Pancreas (tissue), 10 donors: Measurements from ENCODE around the gene RAD51B. TPM values are rescaled to one million over a fixed set of nuclear protein-coding genes. Genes with fewer than 3 reads are reported as not detected.

Experiments used
- ATAC-seq, 4 donors: fragments of 200-7000 bp; cut with Tn5 transposase; one replicate each; pipeline versions ENCODE4 v1.8.0 to v1.9.1; 2020; ENCODE audit warnings: mild to moderate bottlenecking in 4 of 4, moderate library complexity in 4 of 4
- DNase-seq, 6 donors: peaks; one replicate each; pipeline ENCODE4 v3.0.0-alpha.2; 2020
- FAIRE-seq: peaks from 2 replicates; lab custom pipeline; 2012; peaks lifted over from hg19 to GRCh38; lab: Jason Lieb, UNC
- H3K27ac ChIP-seq, 4 donors: fragments of 200-600 bp; sonication (generic); 1 replicate in 3 of 4; 2 replicates in 1 of 4; pipeline versions ENCODE4 v1.5.0 to v1.8.0; 2020
- H3K27me3 ChIP-seq, 4 donors: fragments of 200-600 bp; one replicate each; pipeline ENCODE4 v1.8.0; 2021
- H3K36me3 ChIP-seq, 3 donors: fragments of 200-600 bp; sonication (generic) in 1 of 3; one replicate each; pipeline versions ENCODE4 v1.5.0 to v1.8.0; 2020 to 2021
- H3K4me1 ChIP-seq, 3 donors: fragments of 200-600 bp; one replicate each; pipeline ENCODE4 v1.8.0; 2021
- H3K4me3 ChIP-seq, 4 donors: fragments of 200-600 bp; sonication (generic) in 2 of 4; one replicate each; pipeline versions ENCODE4 v1.5.0 to v1.8.0; 2020 to 2021
- H3K9me3 ChIP-seq, 4 donors: fragments of 200-600 bp; one replicate each; pipeline ENCODE4 v1.8.0; 2021
- WGBS, 2 donors: extraction: QIAGEN DNeasy Blood & Tissue Kit; methylation state at CpG; one replicate each; pipeline ENCODE4 v1.1.7; 2013; 5-methylcytosine and 5-hydroxymethylcytosine counted together
- intact Hi-C, 3 donors: fragments of 100-400 bp; cut with DNase I; formaldehyde crosslinking; loops; one replicate each; pipeline versions ENCODE4 v1.11.1 to v1.14.2; 2022
- polyA plus RNA-seq, 2 donors: library from polyadenylated mRNA; stranded (reverse); fragments of 200-250 nt; gene quantifications; one replicate each; pipeline ENCODE4 v1.2.3, GENCODE V29; 2013
- total RNA-seq, 6 donors: library from RNA; stranded (reverse); fragmentation: NEBNext Ultra II Directional in 4 of 6; extraction: Animal tissue kit (Norgen Biotek cat#: 25700) in 4 of 6; gene quantifications; one replicate each; pipeline versions ENCODE4 v1.2.1 to v1.2.4, GENCODE V29; 2021 to 2023
- TF ChIP-seq, protein P1 (sequence below), 4 donors: fragments of 200-600 bp; sonication (generic) in 3 of 4; IDR thresholded peaks; one replicate each; pipeline versions ENCODE4 v1.5.0 to v1.8.0; 2021; ENCODE audit warnings: antibody characterized with exemption in 4 of 4
- donor health status: healthy with polysubstance abuse.
- donor health status: DM: no; HTN: no; CAD: no; lungs with moderate emphysema.
- donor health status: DM: no; HTN: no; CAD: no.
- donor health status: control.
- donor health status: control.
- donor health status: Bipolar disorder and iron deficiency.
- donor health status: DM: yes; HTN: yes; CAD: no.
- donor health status: DM: no; HTN: no; CAD: no.
- donor health status: DM: no; HTN: no; CAD: no.
- donor health status: DM: yes; HTN: yes; CAD: no.

RAD51B gene
- total and polyA plus RNA-seq, 8 donors, result 1.1 to 17.3 (median 5.8) TPM

DNA sequence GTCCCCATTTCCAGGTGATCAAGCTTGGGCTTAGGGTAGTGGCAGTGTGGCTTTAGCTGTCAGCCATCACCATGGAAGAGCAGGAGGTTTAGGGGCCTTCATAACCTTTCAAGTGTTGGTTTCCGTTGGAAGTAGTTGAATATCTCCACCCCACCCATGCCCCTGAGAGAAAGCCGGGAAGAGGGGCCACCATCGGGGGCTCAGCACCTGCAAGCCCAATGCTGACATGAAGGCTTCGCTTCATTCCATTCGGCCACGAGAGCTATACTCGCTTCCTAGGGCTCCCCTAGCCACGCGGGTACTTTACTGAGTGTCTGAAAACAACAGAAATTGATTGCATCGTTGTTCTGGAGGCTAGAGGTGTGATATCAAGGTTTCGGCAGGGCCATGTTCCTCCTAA, 738.5 kb downstream of the RAD51B start:
- ATAC-seq (no peak), FAIRE-seq (no peak), DNase-seq (peak in 1 of 6 donors; percentile 6)
- H3K4me3 ChIP-seq, result no peak overlapping the region
- 94 to 97% methylated on average over 11 of the region's 11 CpGs for WGBS, 2 donors
- peaks cover 8 to 13% (median 10%) of the 10 kb centered on the region in 3 donors for H3K4me1 ChIP-seq
- no peaks in the 10 kb centered on the region for H3K27me3 ChIP-seq
- H3K9me3 ChIP-seq, result no peaks in the 10 kb centered on the region
- no peaks in the 10 kb centered on the region for H3K36me3 ChIP-seq
- intact Hi-C loops, result no loop called here
- TF ChIP-seq, protein P1, sequence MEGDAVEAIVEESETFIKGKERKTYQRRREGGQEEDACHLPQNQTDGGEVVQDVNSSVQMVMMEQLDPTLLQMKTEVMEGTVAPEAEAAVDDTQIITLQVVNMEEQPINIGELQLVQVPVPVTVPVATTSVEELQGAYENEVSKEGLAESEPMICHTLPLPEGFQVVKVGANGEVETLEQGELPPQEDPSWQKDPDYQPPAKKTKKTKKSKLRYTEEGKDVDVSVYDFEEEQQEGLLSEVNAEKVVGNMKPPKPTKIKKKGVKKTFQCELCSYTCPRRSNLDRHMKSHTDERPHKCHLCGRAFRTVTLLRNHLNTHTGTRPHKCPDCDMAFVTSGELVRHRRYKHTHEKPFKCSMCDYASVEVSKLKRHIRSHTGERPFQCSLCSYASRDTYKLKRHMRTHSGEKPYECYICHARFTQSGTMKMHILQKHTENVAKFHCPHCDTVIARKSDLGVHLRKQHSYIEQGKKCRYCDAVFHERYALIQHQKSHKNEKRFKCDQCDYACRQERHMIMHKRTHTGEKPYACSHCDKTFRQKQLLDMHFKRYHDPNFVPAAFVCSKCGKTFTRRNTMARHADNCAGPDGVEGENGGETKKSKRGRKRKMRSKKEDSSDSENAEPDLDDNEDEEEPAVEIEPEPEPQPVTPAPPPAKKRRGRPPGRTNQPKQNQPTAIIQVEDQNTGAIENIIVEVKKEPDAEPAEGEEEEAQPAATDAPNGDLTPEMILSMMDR (IDR thresholded peaks at IDR 0.05), result no peak
- H3K27ac ChIP-seq, result no peak overlapping the region

DNA sequence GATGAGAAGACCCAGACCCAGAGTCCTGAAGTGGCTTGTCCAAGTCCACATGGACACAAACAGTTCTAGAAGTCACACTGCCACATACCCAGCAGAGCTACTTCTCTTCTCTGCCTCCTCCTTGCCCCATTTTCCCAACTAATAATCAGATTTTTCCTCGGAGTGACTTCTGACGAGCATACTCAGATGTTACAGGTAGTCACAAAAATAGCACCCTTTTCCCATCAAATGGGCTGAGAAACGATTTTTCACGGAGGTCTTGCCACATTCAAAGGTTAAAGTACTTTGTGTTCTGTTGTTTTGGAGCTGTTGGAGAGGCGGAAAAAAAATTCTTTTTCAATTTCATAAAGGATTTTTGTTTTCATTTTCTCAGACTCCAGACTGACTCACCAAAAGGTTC, 740.4 kb downstream of the RAD51B start:
- WGBS, 2 donors, result 87 to 89% methylated on average over 5 of the region's 5 CpGs
- Histone ChIP-seq H3K9me3 (no peaks in the 10 kb centered on the region), H3K4me3 (no peak overlapping the region), H3K4me1 (peaks cover 18 to 28% (median 25%) of the 10 kb centered on the region in 3 donors), H3K27ac (no peak overlapping the region), H3K36me3 (no peaks in the 10 kb centered on the region), H3K27me3 (no peaks in the 10 kb centered on the region)
- no peak for FAIRE-seq
- no peak for DNase-seq
- TF ChIP-seq, protein P1 (IDR thresholded peaks at IDR 0.05), result no peak
- intact Hi-C loops, result no loop called here
- no peak for ATAC-seq

DNA sequence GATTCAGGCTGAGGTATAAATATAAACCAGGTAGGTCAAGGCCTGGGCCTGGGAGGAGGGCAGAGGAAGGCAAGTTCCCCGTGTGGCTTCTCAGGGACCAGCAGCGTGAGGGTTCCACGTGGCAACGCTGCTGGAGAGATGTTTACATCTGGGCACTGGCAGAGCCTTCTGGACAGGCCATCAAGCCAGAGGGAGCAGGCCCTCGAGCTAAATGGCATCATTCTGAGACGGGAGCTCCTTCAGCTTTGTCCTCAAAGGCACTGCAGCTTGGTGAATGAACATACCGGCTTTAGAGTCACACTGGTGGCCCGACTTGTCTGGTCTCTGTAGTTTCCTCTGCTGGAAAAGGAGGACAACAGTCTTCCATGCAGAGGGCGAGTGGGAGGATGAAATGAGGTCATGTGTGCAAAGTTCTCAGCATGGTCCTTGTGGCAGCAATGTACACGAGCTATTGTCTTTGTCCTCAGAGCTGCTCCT, 742.0 kb downstream of the RAD51B start:
- WGBS, 2 donors, result 83 to 86% methylated on average over 10 of the region's 10 CpGs
- Histone ChIP-seq H3K27me3 (no peaks in the 10 kb centered on the region), H3K9me3 (no peaks in the 10 kb centered on the region), H3K36me3 (no peaks in the 10 kb centered on the region), H3K4me3 (no peak overlapping the region), H3K4me1 (peaks cover 28 to 45% (median 41%) of the 10 kb centered on the region in 3 donors), H3K27ac (no peak overlapping the region)
- no peak for DNase-seq
- TF ChIP-seq, protein P1 (IDR thresholded peaks at IDR 0.05), result no peak
- intact Hi-C loops, result no loop called here
- no peak for FAIRE-seq
- ATAC-seq, result no peak

DNA sequence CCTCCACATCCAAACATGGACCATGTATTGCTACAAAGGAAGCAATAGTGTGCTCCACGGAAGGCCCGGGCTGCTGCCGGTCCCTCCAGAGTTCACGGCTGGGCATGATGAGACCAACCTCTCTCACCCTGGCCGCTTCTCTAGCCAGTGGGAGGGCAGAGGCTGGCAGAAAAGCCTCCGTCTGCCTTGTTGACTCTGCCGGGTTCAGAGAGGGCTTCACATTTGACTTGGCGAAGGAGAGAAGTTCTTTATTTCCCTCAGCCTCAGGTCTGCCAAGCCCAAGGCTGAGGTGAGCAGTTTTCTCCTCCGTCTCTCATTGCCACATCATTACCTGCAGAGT, 743.3 kb downstream of the RAD51B start:
- peak in 1 of 4 donors; percentile 5 for ATAC-seq
- TF ChIP-seq, protein P1 (IDR thresholded peaks at IDR 0.05), result no peak
- Histone ChIP-seq H3K27ac (peak overlapping the region; percentile 14 to 79 (median 70)), H3K4me3 (no peak overlapping the region), H3K36me3 (no peaks in the 10 kb centered on the region), H3K4me1 (peaks cover 34 to 52% (median 49%) of the 10 kb centered on the region in 3 donors), H3K9me3 (no peaks in the 10 kb centered on the region), H3K27me3 (no peaks in the 10 kb centered on the region)
- WGBS, 2 donors, result 79 to 81% methylated on average over 9 of the region's 9 CpGs
- intact Hi-C loops, result no loop called here
- DNase-seq, result no peak
- FAIRE-seq, result no peak

DNA sequence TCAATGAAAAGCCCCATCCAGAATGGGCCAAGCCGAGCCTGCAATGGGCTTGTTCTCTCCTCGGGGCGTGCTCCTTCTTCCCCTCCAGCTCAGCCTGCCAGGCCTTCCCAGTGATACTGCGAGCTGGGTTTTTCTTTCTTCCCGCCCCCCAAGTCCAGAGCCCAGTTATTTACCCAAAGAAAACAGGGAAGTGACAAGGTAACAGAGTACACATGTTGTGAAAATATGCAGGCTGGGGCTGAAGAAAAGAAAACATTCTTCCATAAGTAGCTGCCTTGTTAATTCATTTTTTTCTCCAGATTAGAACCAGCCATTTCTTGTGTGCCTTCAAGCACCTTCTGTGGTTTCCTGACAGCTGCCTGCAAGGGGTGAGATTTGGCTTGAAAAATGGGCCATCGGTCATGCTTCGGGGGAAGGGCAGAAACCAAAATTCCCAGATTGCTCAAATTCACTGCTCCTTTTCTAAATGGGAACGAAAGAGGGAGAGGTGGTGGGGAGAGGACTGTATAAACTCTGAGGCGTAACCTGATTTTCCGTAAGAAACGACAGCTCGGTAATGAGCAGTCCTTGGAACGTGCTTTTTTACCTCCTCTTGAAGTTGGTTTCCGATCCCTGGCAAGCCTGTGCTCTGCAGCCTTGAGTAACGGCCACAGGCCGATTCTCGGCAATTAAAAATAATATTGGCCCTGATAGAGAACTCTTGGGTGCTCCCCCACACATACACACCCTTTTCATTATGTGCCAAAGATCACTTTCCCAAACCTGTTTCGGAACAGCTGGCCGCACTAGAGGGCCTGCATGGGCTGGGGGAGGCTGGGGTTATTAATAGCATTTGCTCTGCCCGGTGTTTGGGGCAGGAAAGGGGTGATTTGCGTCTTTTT, 743.9 kb downstream of the RAD51B start:
- WGBS, 2 donors, result 27 to 45% methylated on average over 21 of the region's 21 CpGs

More for the DNA sequence above, 743.9 kb downstream of the RAD51B start:
- Histone ChIP-seq H3K4me3 (no peak overlapping the region), H3K36me3 (no peaks in the 10 kb centered on the region), H3K27me3 (no peaks in the 10 kb centered on the region), H3K27ac (peak overlapping the region; percentile 14 to 79 (median 70)), H3K4me1 (peaks cover 38 to 55% (median 55%) of the 10 kb centered on the region in 3 donors), H3K9me3 (no peaks in the 10 kb centered on the region)
- TF ChIP-seq, protein P1 (IDR thresholded peaks at IDR 0.05), result no peak
- ATAC-seq (peak; percentile 29 to 71 (median 66)), FAIRE-seq (no peak), DNase-seq (peak in 2 of 6 donors; percentile 40 to 46)
- intact Hi-C loops, result no loop called here
